NCI-H2081 (cell line): ENCODE data around the gene ARHGAP30.
A peak's percentile ranks its signal among the peaks of the same experiment; 100 is the strongest.
"Not testable (repeated sequence)": the region's sequence is repeated elsewhere in the genome, so short reads cannot be mapped to it uniquely, and the experiment has no call there.

ENCODE experiments used
- DNase-seq, 2 experiments: peaks; one replicate each; lab custom pipeline; 2025; lab: John Stamatoyannopoulos, UW

Gene ARHGAP30

GRCh38 chr1:161068306-161069234 is 1.1 kb downstream of the ARHGAP30 start:
- no peak for DNase-seq

DNA sequence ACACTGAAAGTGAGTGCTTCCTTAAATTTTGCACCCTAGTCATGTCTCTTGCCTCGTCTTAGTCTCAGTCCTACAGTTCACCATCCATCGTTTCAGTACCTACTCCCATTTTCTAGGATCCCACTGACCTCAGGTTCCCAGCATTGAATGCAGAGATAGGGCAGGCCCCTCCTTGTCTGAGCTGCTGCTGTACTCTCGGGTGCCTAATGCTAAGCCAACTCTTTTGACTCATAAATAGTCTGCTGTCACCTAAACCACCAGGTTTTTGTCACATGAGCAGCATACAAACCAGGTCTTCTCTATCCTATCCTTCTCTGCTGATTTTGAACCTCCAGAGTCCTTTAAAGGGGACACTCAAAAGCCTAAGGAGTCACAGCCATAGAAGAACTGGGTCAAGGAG is 3.0 kb downstream of the ARHGAP30 start:
- no peak for DNase-seq

DNA sequence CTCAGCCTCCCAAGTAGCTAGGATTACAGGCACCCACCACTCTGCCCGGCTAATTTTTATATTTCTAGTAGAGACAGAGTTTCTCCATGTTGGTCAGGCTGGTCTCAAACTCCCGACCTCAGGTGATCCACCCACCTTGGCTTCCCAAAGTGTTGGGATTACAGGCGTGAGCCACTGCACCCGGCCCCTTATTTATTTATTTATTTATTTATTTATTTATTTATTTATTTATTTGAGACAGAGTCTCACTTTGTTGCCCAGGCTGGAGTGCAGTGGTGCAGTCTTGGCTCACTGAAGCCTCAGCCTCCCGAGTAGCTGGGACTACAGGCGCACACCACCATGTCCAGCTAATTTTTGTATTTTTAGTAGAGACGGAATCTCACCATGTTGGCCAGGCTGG is 4.0 kb downstream of the ARHGAP30 start:
- DNase-seq, result not testable (repeated sequence)

DNA sequence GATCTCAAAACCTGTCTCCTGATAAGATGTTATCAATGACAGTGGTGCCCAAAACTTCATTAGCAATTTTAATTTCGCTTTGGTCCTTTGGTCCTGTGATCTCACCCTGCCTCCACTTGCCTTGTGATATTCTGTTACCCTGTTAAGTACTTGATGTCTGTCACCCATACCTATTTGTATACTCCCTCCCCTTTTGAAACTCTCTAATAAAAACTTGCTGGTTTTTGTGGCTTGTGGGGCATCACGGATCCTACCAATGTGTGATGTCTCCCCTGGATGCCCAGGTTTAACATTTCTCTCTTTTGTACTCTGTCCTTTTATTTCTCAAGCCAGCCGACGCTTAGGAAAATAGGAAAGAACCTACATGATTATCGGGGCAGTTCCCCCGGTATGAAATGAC is 5.8 kb downstream of the ARHGAP30 start:
- not testable (repeated sequence) for DNase-seq

- no peak for DNase-seq
These were observed 8.3 kb downstream of the ARHGAP30 start for GRCh38 chr1:161061419-161061818.

DNA sequence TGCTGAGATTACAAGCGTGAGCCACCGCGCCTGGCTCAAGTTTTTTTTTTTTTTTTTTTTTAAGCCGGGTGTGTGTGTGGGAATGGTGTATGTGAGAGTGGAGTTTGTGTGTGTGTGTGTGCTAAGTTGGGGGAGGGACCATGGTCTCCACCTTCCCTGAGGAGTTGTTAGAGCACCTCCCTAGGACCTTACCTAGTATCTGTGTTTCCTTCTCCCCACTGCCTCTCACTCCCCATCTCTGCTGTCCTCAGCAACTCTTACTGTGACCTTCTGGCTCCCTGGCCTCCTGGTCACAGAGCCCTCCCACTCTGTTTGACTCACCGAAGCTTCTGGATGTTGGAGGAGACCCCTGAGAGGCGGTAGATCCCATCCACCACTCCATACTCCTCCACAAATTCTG is 10.4 kb downstream of the ARHGAP30 start:
- no peak for DNase-seq

- DNase-seq, result no peak
These were observed 14.9 kb downstream of the ARHGAP30 start for GRCh38 chr1:161054805-161055204.

- DNase-seq, result no peak
These were observed 15.5 kb downstream of the ARHGAP30 start for GRCh38 chr1:161054232-161054631.

- DNase-seq, result no peak
These were observed 16.8 kb downstream of the ARHGAP30 start for GRCh38 chr1:161052899-161053298.

DNA sequence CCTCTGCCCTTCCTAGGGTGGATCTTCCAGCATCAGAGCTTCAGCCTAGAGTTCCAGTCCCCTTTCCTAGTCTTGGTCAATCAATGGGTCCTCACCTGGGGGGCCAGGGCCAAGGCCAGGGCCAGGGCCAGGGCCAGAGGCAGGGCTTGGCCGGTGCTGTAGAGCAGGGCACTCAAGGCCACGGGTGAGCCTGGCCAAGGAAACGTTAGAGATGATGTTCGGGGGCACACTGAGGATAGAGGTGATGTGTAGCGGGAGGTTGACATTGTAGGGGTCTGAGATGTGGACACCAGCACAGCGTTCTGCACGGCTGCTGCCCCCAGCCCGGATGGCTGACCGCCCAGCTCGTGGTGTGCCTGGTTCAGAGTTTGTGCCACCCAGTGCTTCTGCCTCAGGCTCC is 18.5 kb downstream of the ARHGAP30 start:
- no peak for DNase-seq

DNA sequence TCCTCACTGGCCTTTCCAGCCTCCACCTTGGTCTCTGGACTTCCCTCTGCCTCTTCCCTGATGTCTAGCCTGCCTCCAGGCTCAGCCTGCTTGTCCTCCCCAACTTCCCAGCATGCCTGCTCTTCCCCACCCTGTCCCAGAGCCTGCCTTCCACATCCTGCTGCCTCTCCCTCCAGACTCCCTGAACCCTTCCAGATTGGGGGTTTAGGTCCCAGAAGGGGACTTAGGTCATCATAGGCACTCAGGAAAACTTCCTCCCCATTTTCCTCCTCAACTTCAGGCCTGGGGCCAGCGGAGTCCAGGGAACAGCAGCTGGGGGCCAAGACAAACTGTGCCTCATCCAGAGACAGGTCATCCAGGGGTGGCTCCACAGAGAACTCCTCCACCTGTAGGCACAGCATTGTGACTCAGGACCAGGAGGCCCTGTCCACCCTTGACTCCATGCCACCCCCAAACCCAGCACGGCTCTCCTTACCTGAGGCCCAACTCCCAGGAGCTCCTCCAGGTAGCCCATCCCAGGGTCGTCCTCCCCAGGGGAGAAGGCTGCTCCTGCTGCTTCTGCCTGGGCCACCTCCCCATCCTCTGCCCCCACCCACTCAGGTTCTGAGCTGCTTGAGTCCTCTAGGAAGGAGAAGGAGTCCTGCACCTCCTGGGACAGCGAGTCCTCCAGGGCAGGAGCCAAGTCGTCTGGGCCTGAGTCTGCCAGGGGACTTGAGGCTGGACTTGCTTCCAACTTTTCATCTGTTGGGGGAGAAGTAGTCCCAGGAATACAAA is 20.6 kb downstream of the ARHGAP30 start:
- DNase-seq, result no peak

GRCh38 chr1:161047436-161048420 is 22.0 kb downstream of the ARHGAP30 start:
- no peak for DNase-seq

- DNase-seq, result no peak
These were observed 23.0 kb downstream of the ARHGAP30 start for GRCh38 chr1:161046605-161047228.

- peak; percentile 96 to 98 for DNase-seq
These were observed 23.7 kb downstream of the ARHGAP30 start, which contains the start of gene USF1 for GRCh38 chr1:161045736-161046604. TSS of gene USF1 (minus strand) at chr1:161045977. CDS start at chr1:161043275, 2,702 bp downstream.

GRCh38 chr1:161044908-161045735 is 24.6 kb downstream of the ARHGAP30 start:
- DNase-seq, result peak; percentile 64 to 78

- DNase-seq, result no peak
These were observed 25.2 kb downstream of the ARHGAP30 start for GRCh38 chr1:161044535-161044907.

DNA sequence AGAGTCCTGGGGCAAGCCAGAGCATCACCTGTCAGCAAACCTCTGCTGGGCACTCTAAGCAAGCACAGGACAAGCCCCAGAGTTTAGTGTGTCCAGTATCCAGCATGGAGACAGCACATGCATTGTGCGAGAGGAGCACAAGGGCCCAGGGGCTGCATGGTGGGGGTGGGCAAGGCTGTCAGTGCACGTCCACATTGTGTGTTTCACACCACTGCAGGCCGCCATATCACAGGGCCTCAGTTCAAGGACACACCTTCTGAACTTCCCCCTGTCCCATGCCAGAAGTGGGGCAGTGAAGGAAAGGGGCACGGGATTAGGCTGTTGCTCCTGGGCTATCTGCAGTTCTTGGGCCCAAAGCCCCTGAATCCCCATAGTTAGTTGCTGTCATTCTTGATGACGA is 30.1 kb downstream of the ARHGAP30 start:
- DNase-seq, result no peak

GRCh38 chr1:161039154-161039545 is 30.5 kb downstream of the ARHGAP30 start:
- DNase-seq, result no peak

DNA sequence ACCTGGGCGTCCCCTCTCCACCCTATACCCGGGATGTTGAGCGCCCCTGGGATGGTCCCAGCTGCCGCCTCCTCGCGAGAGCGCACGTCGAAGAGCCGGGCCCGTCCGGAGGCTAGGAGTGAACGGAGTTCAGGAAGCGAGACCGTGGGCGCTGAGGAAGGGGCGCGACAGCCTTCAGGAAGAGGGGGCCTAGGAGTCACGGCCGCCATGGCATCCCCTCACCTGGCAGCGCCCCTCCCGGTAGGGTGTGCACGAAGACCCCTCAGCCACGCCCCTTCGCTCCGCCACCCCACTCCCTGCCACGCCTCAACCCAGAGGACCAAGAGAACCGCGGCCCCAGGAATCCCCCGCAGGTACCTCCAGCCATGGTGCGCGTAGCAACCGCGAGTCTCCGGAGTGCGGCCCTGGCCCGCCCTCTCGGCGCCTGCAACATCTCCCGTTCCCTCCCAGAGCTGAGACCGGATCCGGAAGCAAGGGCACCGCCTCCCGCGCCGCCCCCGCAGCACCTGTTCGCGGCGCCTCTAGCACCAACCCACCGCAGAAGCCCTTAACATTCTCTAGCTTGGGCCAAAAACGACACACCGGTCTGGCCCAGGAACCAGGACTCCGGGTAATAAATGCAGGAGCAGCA is 31.1 kb downstream of the ARHGAP30 start, which contains the start of gene TSTD1:
Gene TSTD1, minus strand, starts transcription at position 442 of the 631 bp plus-strand sequence. Its CDS starts 75 bp downstream, at position 367.
- DNase-seq, result peak; percentile 84 to 90
